Measurements from ENCODE around the gene COX19.

Gene COX19

DNA sequence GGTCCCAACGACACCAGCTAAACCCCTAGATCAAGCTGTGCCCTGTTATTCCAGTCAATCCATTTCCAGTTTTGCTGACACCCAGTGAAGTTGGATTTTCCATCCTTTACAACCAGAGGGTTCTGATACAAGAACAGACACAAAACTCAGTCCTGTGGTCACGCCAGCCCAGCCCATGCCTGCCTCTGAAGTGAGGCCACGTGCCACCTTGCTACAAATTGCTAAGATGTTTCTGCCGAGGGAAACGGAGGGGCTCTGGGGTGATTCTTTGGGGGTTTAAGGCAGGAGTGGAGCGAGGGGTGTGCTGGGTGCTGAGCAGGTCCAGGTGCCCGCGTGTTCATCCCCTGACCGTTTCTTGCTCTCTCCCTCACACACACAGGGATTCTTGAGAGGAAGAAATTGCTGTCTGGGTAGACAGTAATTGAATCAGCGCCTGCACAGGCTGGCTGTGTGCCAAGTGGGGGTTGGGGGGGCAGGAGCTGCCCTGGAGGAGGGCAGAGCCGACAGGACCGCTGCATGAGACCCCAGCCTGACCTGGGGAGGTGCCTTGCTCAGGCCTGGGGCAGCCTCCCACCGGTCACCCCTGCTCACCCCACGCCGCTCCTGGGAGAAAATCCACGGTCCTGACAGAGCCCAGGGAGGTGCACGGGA is 58.9 kb downstream of the COX19 start:
- DNase-seq (ENCODE audit: low read depth in 1 of 2, low spot score in 1 of 2): peak in 1 of 2 experiments; percentile 35
- in situ Hi-C loops (cut with HindIII; ENCODE audit: low pct_unique_long_range_greater_than_20kb, low sequenced_read_pairs): no loop called here
- no peak for TF ChIP-seq JUND (IDR thresholded peaks at IDR 0.05; ENCODE audit: low read depth)
